K562 (cell line): Measurements from ENCODE around the gene AKR1A1. TPM values are rescaled to one million over a fixed set of nuclear protein-coding genes. Genes with fewer than 3 reads are reported as not detected.

ENCODE experiments used
- ARID1B ChIP-seq: fragments of 450-650 bp; IDR thresholded peaks from 2 replicates; pipeline ENCODE4 v1.6.1; 2016; ENCODE audit warnings: antibody characterized with exemption, mild to moderate bottlenecking, inconsistent platforms
- CREM ChIP-seq: IDR thresholded peaks from 2 replicates; pipeline ENCODE4 v1.6.1; 2014; ENCODE audit warnings: antibody characterized with exemption, low read depth
- EHMT2 ChIP-seq: fragments of 450-650 bp; IDR thresholded peaks from 2 replicates; pipeline ENCODE4 v1.6.1; 2018; ENCODE audit warnings: antibody characterized with exemption
- FOXK1 ChIP-seq: sonication (generic); formaldehyde crosslinking; IDR thresholded peaks from 2 replicates; pipeline ENCODE4 v1.8.0; 2022; ENCODE audit warnings: missing genetic modification reagents, mild to moderate bottlenecking, borderline replicate concordance
- HDAC3 ChIP-seq: fragments of 450-650 bp; IDR thresholded peaks from 2 replicates; pipeline ENCODE4 v1.6.1; 2018; ENCODE audit warnings: borderline replicate concordance, mild to moderate bottlenecking, moderate library complexity; ENCODE audit not compliant: partially characterized antibody
- MEIS2 ChIP-seq: fragments of 450-650 bp; IDR thresholded peaks from 2 replicates; pipeline ENCODE4 v1.6.1; 2014; ENCODE audit warnings: mild to moderate bottlenecking; ENCODE audit not compliant: partially characterized antibody
- MTA1 ChIP-seq: fragments of 450-650 bp; IDR thresholded peaks from 2 replicates; pipeline ENCODE4 v1.6.1; 2017; ENCODE audit warnings: borderline replicate concordance
- MYC ChIP-seq, 2 experiments: fragments of 250-450 bp in 1 of 2; sonication (Bioruptor Pico) in 1 of 2; IDR thresholded peaks; 2 replicates each; pipeline versions ENCODE4 v1.5.1 to v1.6.1; 2012 to 2021; ENCODE audit warnings: low read depth in 2 of 2, borderline replicate concordance in 1 of 2, improper control_type of control experiment in 1 of 2, low read length in 1 of 2, mild to moderate bottlenecking in 1 of 2, moderate library complexity in 1 of 2
- NFE2 ChIP-seq: IDR thresholded peaks from 2 replicates; pipeline ENCODE4 v1.6.1; 2014; ENCODE audit warnings: antibody characterized with exemption, low read depth
- SOX6 ChIP-seq: fragments of 450-650 bp; IDR thresholded peaks from 2 replicates; pipeline ENCODE4 v1.6.1; 2014; ENCODE audit warnings: mild to moderate bottlenecking
- ZNF239 ChIP-seq: fragments of 250-450 bp; sonication (Bioruptor Pico); IDR thresholded peaks from 2 replicates; pipeline ENCODE4 v1.4.0; 2020; ENCODE audit warnings: mild to moderate bottlenecking
- ZNF263 ChIP-seq: sonication (generic); formaldehyde crosslinking; IDR thresholded peaks from 2 replicates; pipeline ENCODE4 v1.8.0; 2022; ENCODE audit warnings: mild to moderate bottlenecking, missing genetic modification reagents, borderline replicate concordance
- ZNF318 ChIP-seq, 2 experiments: fragments of 450-650 bp; IDR thresholded peaks; 2 replicates each; pipeline ENCODE4 v1.6.1; 2016; ENCODE audit warnings: mild to moderate bottlenecking in 2 of 2, borderline replicate concordance in 1 of 2, low read depth in 1 of 2, moderate library complexity in 1 of 2
- ZNF507 ChIP-seq: conservative IDR thresholded peaks from 2 replicates; pipeline ENCODE4 v1.6.1; 2017; ENCODE audit warnings: missing genetic modification characterization, missing compliant biosample characterization
- ZNF561 ChIP-seq: fragments of 450-650 bp; formaldehyde crosslinking; conservative IDR thresholded peaks from 2 replicates; pipeline ENCODE4 v1.4.0; 2020; ENCODE audit warnings: mild to moderate bottlenecking, moderate library complexity
- ZNF668 ChIP-seq: fragments of 250-450 bp; sonication (Bioruptor Pico); IDR thresholded peaks from 2 replicates; pipeline ENCODE4 v1.8.0; 2022; ENCODE audit warnings: mild to moderate bottlenecking, inconsistent platforms
- ZNF717 ChIP-seq: fragments of 250-450 bp; sonication (Bioruptor Pico); IDR thresholded peaks from 2 replicates; pipeline ENCODE4 v1.5.0; 2021
- polyA plus RNA-seq, 8 experiments: library from polyadenylated mRNA; depleted of rRNA in 4 of 8; stranded (reverse) in 5 of 8; unstranded in 3 of 8; fragments of >200 nt; fragmentation: Nextera tagmentation in 2 of 8; fragmentation: Illumina TruSeq in 1 of 8; extraction: Ambion mirVana in 2 of 8; extraction: Trizol in 1 of 8; gene quantifications; 2 replicates each; pipeline versions ENCODE4 v1.2.1 to v1.2.3, GENCODE V29; 2011 to 2014; ENCODE audit warnings: inconsistent platforms in 1 of 8, missing spikeins in 1 of 8
- total RNA-seq, 7 experiments: library from RNA; depleted of rRNA in 6 of 7; stranded (reverse); fragments of >200 nt in 6 of 7; fragmentation: Illumina TruSeq in 2 of 7; extraction: Trizol in 2 of 7; gene quantifications; 2 replicates each; pipeline versions ENCODE4 v1.2.1 to v1.2.3, GENCODE V29; 2011 to 2021; ENCODE audit warnings: low replicate concordance in 1 of 7
- TF ChIP-seq, protein P1 (sequence below): sonication (generic); formaldehyde crosslinking; IDR thresholded peaks from 2 replicates; pipeline ENCODE4 v1.9.0; 2022; ENCODE audit warnings: mild to moderate bottlenecking, missing genetic modification reagents

AKR1A1 gene
- total and polyA plus RNA-seq, 9 of the 15 experiments (the other 6 are each of a cell fraction or from before 2014, with no cell fraction given), result 68.6 to 211 (median 132) TPM

- TF ChIP-seq MYC (IDR thresholded peaks at IDR 0.05; ENCODE audit: low read depth, low read length) (0 out of 2 replicates have a peak, but pooled peaks have one; percentile 2), MYC (CRISPR knock-in tag; IDR thresholded peaks at IDR 0.05; ENCODE audit: borderline replicate concordance, low read depth) (no peak), MEIS2 (peak; percentile 74), CREM (0 out of 2 replicates have a peak, but pooled peaks have one; percentile 12), SOX6 (0 out of 2 replicates have a peak, but pooled peaks have one; percentile 20), ZNF263 (CRISPR knock-in tag) (no peak), EHMT2 (0 out of 2 replicates have a peak, but pooled peaks have one; percentile 15), ZNF561 (no peak), HDAC3 (no peak), ARID1B (peak; percentile 54; the same call in 1 of the 2 replicates), ZNF668 (CRISPR knock-in tag) (no peak), FOXK1 (CRISPR knock-in tag) (no peak), ZNF318 (IDR thresholded peaks at IDR 0.05; ENCODE audit: borderline replicate concordance in 1 of 2, low read depth in 1 of 2) (no peak), ZNF717 (no peak), MTA1 (no peak), NFE2 (peak; percentile 52; the same call in 1 of the 2 replicates), ZNF507 (no peak), ZNF239 (CRISPR knock-in tag) (no peak)
- TF ChIP-seq, protein P1, sequence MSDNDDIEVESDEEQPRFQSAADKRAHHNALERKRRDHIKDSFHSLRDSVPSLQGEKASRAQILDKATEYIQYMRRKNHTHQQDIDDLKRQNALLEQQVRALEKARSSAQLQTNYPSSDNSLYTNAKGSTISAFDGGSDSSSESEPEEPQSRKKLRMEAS (CRISPR knock-in tag), result no peak
Measured at GRCh38 chr1:45535988-45536766, 14.4 kb upstream of the AKR1A1 start (continued).
